Progenitor cell of endocrine pancreas (in vitro differentiated cells): Measurements from ENCODE around the gene GLTP. TPM values are rescaled to one million over a fixed set of nuclear protein-coding genes. Genes with fewer than 3 reads are reported as not detected.
A peak's percentile ranks its signal among the peaks of the same experiment; 100 is the strongest.

Source experiments
- DNase-seq: peaks from one replicate; pipeline ENCODE4 v3.0.0; 2021; ENCODE audit warnings: low spot score; ENCODE audit not compliant: unreplicated experiment
- H3K27ac Mint-ChIP-seq: 2 replicates; pipeline ENCODE4 v1.8.0; 2021; ENCODE audit warnings: mild to moderate bottlenecking, moderate library complexity, mixed read lengths
- H3K27me3 Mint-ChIP-seq: 2 replicates; pipeline ENCODE4 v1.8.0; 2021; ENCODE audit warnings: mixed read lengths
- H3K36me3 Mint-ChIP-seq: 2 replicates; pipeline ENCODE4 v1.8.0; 2022; ENCODE audit warnings: mixed read lengths; ENCODE audit not compliant: insufficient read depth
- H3K4me1 Mint-ChIP-seq: 2 replicates; pipeline ENCODE4 v1.8.0; 2021; ENCODE audit warnings: low read depth, mixed read lengths
- H3K4me3 Mint-ChIP-seq: 2 replicates; pipeline ENCODE4 v1.8.0; 2021; ENCODE audit warnings: low read depth, mild to moderate bottlenecking, moderate library complexity, mixed read lengths
- H3K9me3 Mint-ChIP-seq: 2 replicates; pipeline ENCODE4 v1.8.0; 2021; ENCODE audit warnings: low read depth, mixed read lengths
- total RNA-seq: library from RNA; stranded (reverse); gene quantifications from 2 replicates; pipeline ENCODE4 v1.2.1, GENCODE V29; 2021
- TF ChIP-seq, protein P1 (sequence below): fragments of 200-600 bp; sonication (generic); IDR thresholded peaks from one replicate; pipeline ENCODE4 v1.5.0; 2021; ENCODE audit warnings: antibody characterized with exemption, mild to moderate bottlenecking; ENCODE audit not compliant: unreplicated experiment

The GLTP gene
- total RNA-seq, 1 donor from 2014 or later = 21.7 TPM

DNA sequence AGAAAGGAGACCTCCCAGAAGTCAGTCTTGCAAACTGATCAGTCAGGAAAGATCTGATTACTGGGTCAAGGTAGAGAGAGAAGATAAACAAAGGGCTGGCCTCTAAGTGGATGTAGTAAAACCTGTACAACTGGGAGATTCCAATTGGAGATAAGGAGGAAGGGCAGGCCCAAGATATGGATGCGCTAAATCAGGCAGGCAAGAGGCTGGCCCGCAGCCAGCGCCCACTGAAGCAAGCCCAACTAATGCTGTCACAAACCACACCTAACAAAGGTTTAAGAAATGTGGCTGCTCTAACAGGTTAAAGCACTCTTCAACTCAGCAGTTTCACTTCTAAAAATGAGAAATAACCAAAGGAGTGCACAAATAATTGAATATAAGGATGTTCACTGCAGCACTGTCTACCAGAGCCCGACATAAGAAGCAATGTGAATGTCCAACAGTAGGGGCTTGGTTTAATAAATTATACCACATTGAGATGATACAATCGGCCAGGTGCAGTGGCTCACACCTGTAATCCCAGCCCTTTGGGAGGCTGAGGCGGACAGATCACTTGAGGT, 4.7 kb downstream of the GLTP start:
- no peaks in the 10 kb centered on the region for H3K36me3 Mint-ChIP-seq
- no peak for DNase-seq
- peaks cover 23% of the 10 kb centered on the region for H3K4me1 Mint-ChIP-seq
- TF ChIP-seq, protein P1, sequence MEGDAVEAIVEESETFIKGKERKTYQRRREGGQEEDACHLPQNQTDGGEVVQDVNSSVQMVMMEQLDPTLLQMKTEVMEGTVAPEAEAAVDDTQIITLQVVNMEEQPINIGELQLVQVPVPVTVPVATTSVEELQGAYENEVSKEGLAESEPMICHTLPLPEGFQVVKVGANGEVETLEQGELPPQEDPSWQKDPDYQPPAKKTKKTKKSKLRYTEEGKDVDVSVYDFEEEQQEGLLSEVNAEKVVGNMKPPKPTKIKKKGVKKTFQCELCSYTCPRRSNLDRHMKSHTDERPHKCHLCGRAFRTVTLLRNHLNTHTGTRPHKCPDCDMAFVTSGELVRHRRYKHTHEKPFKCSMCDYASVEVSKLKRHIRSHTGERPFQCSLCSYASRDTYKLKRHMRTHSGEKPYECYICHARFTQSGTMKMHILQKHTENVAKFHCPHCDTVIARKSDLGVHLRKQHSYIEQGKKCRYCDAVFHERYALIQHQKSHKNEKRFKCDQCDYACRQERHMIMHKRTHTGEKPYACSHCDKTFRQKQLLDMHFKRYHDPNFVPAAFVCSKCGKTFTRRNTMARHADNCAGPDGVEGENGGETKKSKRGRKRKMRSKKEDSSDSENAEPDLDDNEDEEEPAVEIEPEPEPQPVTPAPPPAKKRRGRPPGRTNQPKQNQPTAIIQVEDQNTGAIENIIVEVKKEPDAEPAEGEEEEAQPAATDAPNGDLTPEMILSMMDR = no peak
- H3K4me3 Mint-ChIP-seq = no peak overlapping the region
- H3K9me3 Mint-ChIP-seq = no peaks in the 10 kb centered on the region
- H3K27ac Mint-ChIP-seq = peak overlapping the region; percentile 13
- H3K27me3 Mint-ChIP-seq = no peaks in the 10 kb centered on the region

DNA sequence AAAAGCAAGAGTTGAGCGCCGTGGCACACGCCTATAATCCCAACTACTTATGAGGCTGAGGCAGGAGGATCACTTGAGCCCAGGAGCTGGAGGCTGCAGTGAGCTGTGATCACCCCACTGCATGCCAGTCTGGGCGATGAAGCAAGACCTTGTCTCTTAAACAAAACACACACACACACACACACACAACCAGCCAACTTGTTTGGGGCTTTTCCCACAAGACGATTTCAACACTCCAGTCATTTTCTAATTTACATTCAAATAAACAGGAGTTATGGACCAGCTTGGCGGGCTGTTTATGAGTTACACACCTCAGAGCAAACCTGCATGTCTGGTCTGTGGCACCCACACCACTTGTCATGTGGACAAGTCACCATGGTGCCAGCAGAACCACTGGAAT, 6.7 kb downstream of the GLTP start:
- Mint-ChIP-seq H3K27me3 (no peaks in the 10 kb centered on the region), H3K36me3 (no peaks in the 10 kb centered on the region), H3K27ac (no peak overlapping the region), H3K4me3 (no peak overlapping the region), H3K9me3 (no peaks in the 10 kb centered on the region), H3K4me1 (peaks cover 11% of the 10 kb centered on the region)
- DNase-seq = no peak
- TF ChIP-seq, protein P1 = no peak

DNA sequence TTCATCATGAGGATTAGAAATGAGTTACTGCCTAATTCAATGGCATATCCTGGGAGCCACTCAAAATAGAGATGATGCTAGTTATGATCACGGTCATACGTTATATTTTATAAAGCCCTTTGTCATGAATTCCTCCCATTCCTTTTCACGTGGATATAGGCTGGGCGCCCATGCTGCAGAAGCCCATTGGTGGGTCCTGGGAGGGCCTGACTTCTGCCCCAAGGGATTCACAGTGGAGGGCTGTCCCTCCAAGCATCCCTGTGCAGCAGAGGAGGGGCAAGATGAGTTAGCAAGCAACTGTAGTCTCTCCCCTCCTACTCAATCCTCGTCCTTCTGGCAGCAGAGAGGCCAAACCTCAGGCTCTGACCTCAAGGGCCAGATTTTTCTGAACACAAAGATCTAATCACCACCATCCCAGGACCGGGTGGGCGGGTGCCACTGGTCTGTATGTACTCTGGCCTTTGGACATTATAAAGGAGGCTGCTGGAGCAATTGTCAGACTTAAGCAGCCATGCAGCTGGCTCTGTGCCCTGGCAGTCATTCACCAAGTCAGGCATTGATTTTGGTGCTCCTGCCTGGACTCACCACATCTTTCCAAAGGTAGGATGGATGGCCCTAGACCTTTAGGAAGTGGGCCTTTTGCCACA, 8.6 kb downstream of the GLTP start:
- no peaks in the 10 kb centered on the region for H3K27me3 Mint-ChIP-seq
- no peaks in the 10 kb centered on the region for H3K36me3 Mint-ChIP-seq
- TF ChIP-seq, protein P1 = no peak
- H3K9me3 Mint-ChIP-seq = no peaks in the 10 kb centered on the region
- H3K27ac Mint-ChIP-seq = no peak overlapping the region
- H3K4me3 Mint-ChIP-seq = no peak overlapping the region
- DNase-seq = no peak
- H3K4me1 Mint-ChIP-seq = peaks cover 10% of the 10 kb centered on the region

DNA sequence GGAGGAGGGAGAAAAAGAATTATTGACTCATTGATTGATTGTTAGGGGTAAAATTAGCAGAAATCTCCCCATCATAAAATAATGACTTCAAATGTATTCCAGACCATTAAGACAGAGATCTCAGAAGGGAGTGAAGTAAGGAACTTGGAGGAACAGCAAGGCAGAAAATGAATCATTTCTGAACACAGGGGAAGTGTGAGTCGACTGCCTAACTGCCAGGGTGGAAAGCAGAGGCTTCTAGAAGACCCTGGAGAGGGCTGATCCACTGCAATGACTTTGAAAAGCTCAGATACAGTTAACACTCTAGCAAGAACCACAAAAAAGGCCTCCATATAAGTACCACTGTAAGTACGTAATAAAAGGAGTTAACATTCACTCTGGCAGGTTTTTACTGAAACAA, 9.7 kb downstream of the GLTP start:
- no peak overlapping the region for H3K27ac Mint-ChIP-seq
- DNase-seq = no peak
- H3K4me3 Mint-ChIP-seq = no peak overlapping the region
- H3K27me3 Mint-ChIP-seq = no peaks in the 10 kb centered on the region
- H3K4me1 Mint-ChIP-seq = peaks cover 8% of the 10 kb centered on the region
- no peaks in the 10 kb centered on the region for H3K9me3 Mint-ChIP-seq
- TF ChIP-seq, protein P1 = no peak
- H3K36me3 Mint-ChIP-seq = no peaks in the 10 kb centered on the region

DNA sequence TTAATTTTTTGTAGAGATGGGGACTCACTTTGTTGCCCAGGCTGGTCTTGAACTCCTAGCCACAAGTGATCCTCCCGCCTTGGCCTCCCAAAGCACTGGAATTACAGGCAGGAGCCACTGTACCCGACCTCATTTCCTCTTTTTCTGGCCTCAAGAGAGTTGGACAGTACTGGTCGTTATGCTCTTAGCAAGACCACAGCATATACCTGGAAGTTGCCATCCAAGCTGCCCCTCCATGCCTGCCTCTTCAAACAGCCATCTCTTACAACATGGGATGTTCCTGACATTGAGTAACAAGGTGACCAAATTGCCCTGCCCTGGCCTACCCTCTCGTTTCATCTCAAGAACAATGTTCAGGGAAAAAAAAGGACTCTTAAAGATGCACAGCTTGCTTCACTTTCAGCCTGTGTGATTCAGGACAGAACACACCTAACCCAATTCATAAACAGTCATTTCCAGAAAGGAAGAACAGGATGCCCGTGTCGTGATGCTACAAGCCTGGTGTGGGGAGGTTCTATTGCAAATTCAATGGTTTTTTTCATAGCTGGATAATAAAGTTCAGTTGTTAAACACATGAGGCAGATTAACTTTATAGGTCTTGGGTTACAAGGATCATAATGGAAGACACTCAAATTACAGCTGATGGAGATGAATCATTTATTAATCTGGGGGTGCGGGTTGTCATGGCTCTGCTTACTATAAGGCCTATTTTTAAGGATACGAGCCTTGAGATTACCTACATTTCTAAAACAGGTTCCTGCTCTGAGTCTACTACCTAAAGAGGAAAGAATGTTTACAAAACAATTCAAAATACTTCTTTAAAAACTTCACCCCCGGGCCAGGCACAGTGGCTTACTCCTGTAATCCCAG, 11.9 kb downstream of the GLTP start:
- Mint-ChIP-seq H3K27ac (peak overlapping the region; percentile 7), H3K36me3 (no peaks in the 10 kb centered on the region), H3K4me3 (no peak overlapping the region), H3K27me3 (no peaks in the 10 kb centered on the region), H3K9me3 (no peaks in the 10 kb centered on the region), H3K4me1 (peaks cover 16% of the 10 kb centered on the region)
- no peak for DNase-seq
- TF ChIP-seq, protein P1 = no peak
